ENCODE measurements around the gene NCKAP5.

NCKAP5 gene

DNA sequence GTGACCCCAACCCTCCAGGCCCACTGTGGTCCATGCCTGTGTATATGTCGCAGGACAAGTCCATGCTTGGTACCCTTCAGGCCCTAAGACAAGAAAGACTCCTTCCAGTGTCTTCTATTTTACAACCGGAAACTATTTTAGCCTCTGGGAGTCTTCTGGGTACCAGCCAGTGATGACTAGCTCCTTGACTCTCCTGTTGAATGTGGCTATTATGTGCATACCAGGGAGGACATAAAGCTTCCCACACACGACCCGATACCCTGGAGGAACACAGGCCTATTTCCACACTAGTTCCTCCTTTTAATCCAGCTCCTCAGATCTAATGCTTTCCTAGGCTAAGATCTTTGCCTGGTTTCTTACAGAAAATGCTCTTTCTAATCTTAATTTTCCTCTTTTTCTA is 178.1 kb downstream of the NCKAP5 start:
- DNase-seq (ENCODE audit: low read depth), result no peak
- no peak overlapping the region for H3K4me3 ChIP-seq (ENCODE audit: control insufficient read depth, low read depth, low read length)
- TF ChIP-seq, protein P1, sequence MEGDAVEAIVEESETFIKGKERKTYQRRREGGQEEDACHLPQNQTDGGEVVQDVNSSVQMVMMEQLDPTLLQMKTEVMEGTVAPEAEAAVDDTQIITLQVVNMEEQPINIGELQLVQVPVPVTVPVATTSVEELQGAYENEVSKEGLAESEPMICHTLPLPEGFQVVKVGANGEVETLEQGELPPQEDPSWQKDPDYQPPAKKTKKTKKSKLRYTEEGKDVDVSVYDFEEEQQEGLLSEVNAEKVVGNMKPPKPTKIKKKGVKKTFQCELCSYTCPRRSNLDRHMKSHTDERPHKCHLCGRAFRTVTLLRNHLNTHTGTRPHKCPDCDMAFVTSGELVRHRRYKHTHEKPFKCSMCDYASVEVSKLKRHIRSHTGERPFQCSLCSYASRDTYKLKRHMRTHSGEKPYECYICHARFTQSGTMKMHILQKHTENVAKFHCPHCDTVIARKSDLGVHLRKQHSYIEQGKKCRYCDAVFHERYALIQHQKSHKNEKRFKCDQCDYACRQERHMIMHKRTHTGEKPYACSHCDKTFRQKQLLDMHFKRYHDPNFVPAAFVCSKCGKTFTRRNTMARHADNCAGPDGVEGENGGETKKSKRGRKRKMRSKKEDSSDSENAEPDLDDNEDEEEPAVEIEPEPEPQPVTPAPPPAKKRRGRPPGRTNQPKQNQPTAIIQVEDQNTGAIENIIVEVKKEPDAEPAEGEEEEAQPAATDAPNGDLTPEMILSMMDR (conservative IDR thresholded peaks at IDR 0.05; ENCODE audit: control insufficient read depth, insufficient read depth, low read depth, low read length), result no peak

DNA sequence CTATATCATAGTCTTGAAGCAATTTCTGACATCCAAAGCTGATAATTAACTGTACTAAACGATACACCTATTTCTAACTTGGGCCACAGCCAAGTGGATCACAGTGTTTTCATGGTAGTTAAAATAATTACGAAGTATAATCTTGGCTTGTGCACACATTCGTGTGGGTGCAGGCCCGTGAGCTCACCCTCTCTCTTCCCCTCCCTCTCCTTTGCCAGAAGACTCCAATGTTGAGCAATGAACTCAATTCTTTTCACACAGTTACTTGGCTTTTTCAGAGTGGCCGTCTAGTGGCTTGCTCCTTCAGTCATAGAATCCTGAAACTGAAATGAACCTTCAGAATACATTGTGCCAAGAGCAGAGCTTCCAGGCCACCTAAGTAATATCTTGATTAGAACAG is 178.7 kb downstream of the NCKAP5 start:
- TF ChIP-seq, protein P1 (conservative IDR thresholded peaks at IDR 0.05; ENCODE audit: control insufficient read depth, insufficient read depth, low read depth, low read length), result no peak
- no peak overlapping the region for H3K4me3 ChIP-seq (ENCODE audit: control insufficient read depth, low read depth, low read length)
- DNase-seq (ENCODE audit: low read depth), result no peak

DNA sequence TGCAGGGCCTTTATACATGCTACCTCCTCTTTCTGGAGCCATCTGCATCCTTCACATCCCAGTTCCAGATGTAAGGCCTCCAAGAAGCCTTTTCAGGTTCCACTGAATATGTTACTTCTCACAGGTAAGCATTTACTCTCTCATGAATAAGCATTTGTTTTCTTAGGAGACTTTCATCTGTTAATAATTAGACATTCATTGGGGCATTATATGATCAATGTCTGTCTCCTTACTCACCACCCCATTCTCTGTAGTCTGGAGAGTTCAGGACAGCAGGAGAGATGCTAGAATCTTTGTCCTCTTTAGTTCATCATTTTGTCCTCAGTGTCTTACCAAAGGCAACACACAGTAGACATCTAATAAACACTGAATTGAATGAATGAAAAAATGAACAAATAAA is 185.7 kb downstream of the NCKAP5 start:
- no peak for DNase-seq (ENCODE audit: low read depth)
- TF ChIP-seq, protein P1 (conservative IDR thresholded peaks at IDR 0.05; ENCODE audit: control insufficient read depth, insufficient read depth, low read depth, low read length), result no peak
- H3K4me3 ChIP-seq (ENCODE audit: control insufficient read depth, low read depth, low read length), result no peak overlapping the region

DNA sequence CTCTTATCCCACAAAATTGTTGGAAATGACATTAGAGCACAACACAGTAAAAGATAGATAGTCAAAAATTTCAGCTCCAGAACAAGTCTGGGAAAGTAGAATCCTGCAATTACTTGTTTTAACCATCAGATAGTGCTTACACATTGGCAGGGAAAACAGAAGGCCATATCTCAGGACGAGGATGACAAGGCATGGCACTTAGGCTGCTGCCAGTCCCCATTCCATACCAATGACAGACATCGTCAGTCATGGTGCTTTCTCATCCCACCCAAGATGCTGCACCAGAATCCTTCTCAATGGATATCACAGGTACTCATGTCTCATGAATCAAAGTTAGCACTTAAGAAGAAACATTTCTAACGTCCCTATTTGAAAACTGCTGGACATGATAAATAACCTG is 187.3 kb downstream of the NCKAP5 start:
- TF ChIP-seq, protein P1 (conservative IDR thresholded peaks at IDR 0.05; ENCODE audit: control insufficient read depth, insufficient read depth, low read depth, low read length), result no peak
- no peak overlapping the region for H3K4me3 ChIP-seq (ENCODE audit: control insufficient read depth, low read depth, low read length)
- DNase-seq (ENCODE audit: low read depth), result no peak

DNA sequence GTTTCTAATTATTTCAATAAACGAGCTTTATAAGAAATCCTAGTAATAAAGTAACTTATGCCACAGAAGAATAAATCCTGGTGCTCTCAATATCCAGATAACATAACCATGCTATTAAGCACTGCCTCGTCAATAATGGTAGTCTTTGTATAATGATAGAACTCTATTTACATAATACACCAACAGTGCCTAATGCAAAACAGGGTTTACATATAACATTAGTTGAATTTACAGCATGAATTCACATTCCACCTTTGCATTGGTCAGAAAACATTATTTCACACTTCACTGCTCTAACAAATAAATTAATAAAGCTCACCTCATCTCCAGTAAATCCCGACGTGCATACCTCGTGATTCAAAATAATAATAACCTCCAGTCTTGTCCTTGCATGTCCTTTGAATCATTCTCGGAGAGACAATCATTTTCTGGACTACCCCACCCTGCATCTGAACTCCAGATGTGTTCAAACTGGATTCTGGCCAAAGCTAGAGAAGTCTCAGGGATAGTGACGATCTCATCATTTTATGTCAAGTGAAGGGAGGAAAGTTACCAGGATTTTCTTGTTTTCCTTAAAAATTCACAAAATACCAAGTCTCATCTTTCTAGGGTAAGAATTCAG is 189.2 kb downstream of the NCKAP5 start:
- TF ChIP-seq, protein P1 (conservative IDR thresholded peaks at IDR 0.05; ENCODE audit: control insufficient read depth, insufficient read depth, low read depth, low read length), result no peak
- no peak overlapping the region for H3K4me3 ChIP-seq (ENCODE audit: control insufficient read depth, low read depth, low read length)
- DNase-seq (ENCODE audit: low read depth), result peak; percentile 16

DNA sequence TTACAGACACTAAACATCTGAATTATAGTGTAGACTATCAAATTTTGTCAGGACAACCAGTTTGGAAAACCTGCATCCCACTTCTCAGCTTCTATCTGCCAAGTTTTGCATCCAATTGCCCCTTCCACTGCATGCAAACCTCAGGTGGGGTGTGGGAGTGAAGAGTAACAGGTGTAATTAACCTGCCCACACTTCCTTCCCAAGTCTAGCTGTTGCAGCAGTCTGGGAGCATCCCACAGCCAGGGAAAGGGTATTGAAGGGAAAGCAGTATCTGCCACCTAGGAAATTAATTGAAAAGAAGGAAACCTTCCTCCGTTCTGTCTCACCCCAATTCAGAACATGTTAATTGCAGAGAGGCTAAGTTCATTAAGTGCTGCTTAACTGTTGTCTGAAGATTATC is 189.9 kb downstream of the NCKAP5 start:
- no peak overlapping the region for H3K4me3 ChIP-seq (ENCODE audit: control insufficient read depth, low read depth, low read length)
- TF ChIP-seq, protein P1 (conservative IDR thresholded peaks at IDR 0.05; ENCODE audit: control insufficient read depth, insufficient read depth, low read depth, low read length), result no peak
- no peak for DNase-seq (ENCODE audit: low read depth)

DNA sequence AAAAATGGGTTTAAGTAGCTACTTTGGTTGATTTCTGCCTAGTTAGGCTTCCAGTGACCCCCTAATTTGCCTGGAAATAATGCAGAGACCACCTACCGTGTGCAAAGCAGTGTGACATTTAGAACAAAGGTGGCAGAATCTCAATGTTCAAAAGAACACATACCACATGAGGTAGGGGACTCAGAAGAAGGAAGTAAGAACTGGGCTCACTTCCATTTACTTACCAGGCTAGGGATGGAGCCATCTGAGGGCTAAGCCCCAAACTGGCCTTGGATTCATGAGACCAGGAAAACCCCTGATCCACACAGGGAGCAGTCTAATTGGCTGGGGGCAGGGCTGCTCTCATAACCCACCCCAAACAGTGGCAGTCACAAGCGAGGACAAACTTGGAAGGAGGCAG is 190.7 kb downstream of the NCKAP5 start:
- TF ChIP-seq, protein P1 (conservative IDR thresholded peaks at IDR 0.05; ENCODE audit: control insufficient read depth, insufficient read depth, low read depth, low read length), result no peak
- no peak overlapping the region for H3K4me3 ChIP-seq (ENCODE audit: control insufficient read depth, low read depth, low read length)
- no peak for DNase-seq (ENCODE audit: low read depth)

Measured in fibroblast of mammary gland (primary cell).